ENCODE data around the gene KDM4B.

DNA sequence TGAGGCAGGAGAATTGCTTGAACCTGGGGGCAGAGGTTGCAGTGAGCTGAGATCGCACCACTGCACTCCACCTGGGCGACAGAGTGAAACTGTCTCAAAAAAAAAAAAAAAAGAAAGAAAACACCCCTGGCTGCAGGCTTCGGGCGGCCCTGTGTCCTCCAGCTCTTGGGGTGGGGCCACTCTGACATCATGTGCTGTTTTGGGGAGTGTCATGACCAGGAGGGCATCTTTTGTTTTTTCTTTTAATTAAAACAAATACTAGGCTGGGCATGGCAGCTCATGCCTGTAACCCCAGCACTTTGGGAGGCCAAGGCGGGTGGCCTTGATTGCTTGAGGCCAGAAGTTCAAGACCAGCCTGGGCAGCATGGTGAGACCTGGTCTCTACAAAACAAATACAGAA, 52.1 kb downstream of the KDM4B start:
- TF ChIP-seq, protein P1, sequence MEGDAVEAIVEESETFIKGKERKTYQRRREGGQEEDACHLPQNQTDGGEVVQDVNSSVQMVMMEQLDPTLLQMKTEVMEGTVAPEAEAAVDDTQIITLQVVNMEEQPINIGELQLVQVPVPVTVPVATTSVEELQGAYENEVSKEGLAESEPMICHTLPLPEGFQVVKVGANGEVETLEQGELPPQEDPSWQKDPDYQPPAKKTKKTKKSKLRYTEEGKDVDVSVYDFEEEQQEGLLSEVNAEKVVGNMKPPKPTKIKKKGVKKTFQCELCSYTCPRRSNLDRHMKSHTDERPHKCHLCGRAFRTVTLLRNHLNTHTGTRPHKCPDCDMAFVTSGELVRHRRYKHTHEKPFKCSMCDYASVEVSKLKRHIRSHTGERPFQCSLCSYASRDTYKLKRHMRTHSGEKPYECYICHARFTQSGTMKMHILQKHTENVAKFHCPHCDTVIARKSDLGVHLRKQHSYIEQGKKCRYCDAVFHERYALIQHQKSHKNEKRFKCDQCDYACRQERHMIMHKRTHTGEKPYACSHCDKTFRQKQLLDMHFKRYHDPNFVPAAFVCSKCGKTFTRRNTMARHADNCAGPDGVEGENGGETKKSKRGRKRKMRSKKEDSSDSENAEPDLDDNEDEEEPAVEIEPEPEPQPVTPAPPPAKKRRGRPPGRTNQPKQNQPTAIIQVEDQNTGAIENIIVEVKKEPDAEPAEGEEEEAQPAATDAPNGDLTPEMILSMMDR (IDR thresholded peaks at IDR 0.05) = no peak
- TF ChIP-seq POLR2A (IDR thresholded peaks at IDR 0.05) = no peak

All from Peyer's patch (tissue), 4 donors.